Esophagus muscularis mucosa (tissue), 4 donors: Measurements from ENCODE around the gene GPATCH3.

Experiments used
- EP300 ChIP-seq: sonication (generic); formaldehyde crosslinking; IDR thresholded peaks from one replicate; pipeline ENCODE4 v1.6.1; 2017; ENCODE audit warnings: antibody characterized with exemption
- POLR2A ChIP-seq: fragments of 450-650 bp; IDR thresholded peaks from one replicate; pipeline ENCODE4 v1.6.1; 2017; ENCODE audit warnings: antibody characterized with exemption, moderate library complexity, mild to moderate bottlenecking, low read depth
- TF ChIP-seq, protein P1 (sequence below), 3 experiments: fragments of 200-600 bp in 2 of 3; fragments of 450-650 bp in 1 of 3; sonication (generic) in 2 of 3; IDR thresholded peaks; one replicate each; pipeline ENCODE4 v1.5.1; 2017 to 2019; ENCODE audit warnings: antibody characterized with exemption in 3 of 3, mild to moderate bottlenecking in 2 of 3, moderate library complexity in 1 of 3

DNA sequence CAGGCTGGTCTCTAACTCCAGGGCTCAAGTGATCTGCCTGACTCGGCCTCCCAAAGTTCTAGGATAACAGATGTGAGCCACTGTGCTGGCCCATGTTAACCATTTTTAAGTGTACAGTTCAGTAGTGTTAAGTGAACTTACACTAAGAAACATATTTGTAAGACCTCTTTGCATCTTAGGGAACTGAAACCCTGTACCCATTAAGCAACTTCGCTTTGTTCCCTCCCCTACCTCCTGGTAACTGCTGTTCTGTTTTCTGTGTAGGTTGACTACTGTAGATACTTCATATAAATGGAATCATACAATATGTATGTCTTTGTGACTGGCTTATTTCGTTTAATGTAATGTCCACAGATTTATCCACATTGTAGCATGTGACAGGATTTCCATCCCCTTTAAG lies 32.3 kb upstream of the GPATCH3 start:
- TF ChIP-seq, protein P1, sequence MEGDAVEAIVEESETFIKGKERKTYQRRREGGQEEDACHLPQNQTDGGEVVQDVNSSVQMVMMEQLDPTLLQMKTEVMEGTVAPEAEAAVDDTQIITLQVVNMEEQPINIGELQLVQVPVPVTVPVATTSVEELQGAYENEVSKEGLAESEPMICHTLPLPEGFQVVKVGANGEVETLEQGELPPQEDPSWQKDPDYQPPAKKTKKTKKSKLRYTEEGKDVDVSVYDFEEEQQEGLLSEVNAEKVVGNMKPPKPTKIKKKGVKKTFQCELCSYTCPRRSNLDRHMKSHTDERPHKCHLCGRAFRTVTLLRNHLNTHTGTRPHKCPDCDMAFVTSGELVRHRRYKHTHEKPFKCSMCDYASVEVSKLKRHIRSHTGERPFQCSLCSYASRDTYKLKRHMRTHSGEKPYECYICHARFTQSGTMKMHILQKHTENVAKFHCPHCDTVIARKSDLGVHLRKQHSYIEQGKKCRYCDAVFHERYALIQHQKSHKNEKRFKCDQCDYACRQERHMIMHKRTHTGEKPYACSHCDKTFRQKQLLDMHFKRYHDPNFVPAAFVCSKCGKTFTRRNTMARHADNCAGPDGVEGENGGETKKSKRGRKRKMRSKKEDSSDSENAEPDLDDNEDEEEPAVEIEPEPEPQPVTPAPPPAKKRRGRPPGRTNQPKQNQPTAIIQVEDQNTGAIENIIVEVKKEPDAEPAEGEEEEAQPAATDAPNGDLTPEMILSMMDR (IDR thresholded peaks at IDR 0.05) = no peak
- no peak for TF ChIP-seq EP300
- no peak for TF ChIP-seq POLR2A
